GM18526 (cell line): Measurements from ENCODE around the gene TMEM204.

Experiments
- POLR2A ChIP-seq: IDR thresholded peaks from 3 replicates; pipeline ENCODE4 v1.6.1; 2011; ENCODE audit not compliant: insufficient read length; ENCODE audit errors: extremely low read depth

The TMEM204 gene

GRCh38 chr16:1571012-1571671, 37.7 kb downstream of the TMEM204 start:
- no peak for TF ChIP-seq POLR2A

- no peak for TF ChIP-seq POLR2A
Observed at GRCh38 chr16:1572673-1573072, 39.2 kb downstream of the TMEM204 start.

GRCh38 chr16:1573301-1573700, 39.8 kb downstream of the TMEM204 start:
- TF ChIP-seq POLR2A, result no peak

- TF ChIP-seq POLR2A, result no peak
Observed at GRCh38 chr16:1575578-1575977, 42.1 kb downstream of the TMEM204 start.

- TF ChIP-seq POLR2A, result no peak
Observed at GRCh38 chr16:1579214-1579613, 45.7 kb downstream of the TMEM204 start.

- TF ChIP-seq POLR2A, result no peak
Observed at GRCh38 chr16:1580256-1580655, 46.8 kb downstream of the TMEM204 start.

GRCh38 chr16:1580956-1581355, 47.5 kb downstream of the TMEM204 start:
- TF ChIP-seq POLR2A, result no peak

GRCh38 chr16:1581804-1582203, 48.3 kb downstream of the TMEM204 start:
- no peak for TF ChIP-seq POLR2A

GRCh38 chr16:1583180-1583579, 49.7 kb downstream of the TMEM204 start:
- no peak for TF ChIP-seq POLR2A

GRCh38 chr16:1584926-1585484, 51.5 kb downstream of the TMEM204 start:
- no peak for TF ChIP-seq POLR2A

- no peak for TF ChIP-seq POLR2A
Observed at GRCh38 chr16:1590366-1590765, 56.9 kb downstream of the TMEM204 start.

- TF ChIP-seq POLR2A, result no peak
Observed at GRCh38 chr16:1590930-1591705, 57.7 kb downstream of the TMEM204 start.

- no peak for TF ChIP-seq POLR2A
Observed at GRCh38 chr16:1592446-1592845, 59.0 kb downstream of the TMEM204 start.

- no peak for TF ChIP-seq POLR2A
Observed at GRCh38 chr16:1596516-1596915, 63.0 kb downstream of the TMEM204 start.

- no peak for TF ChIP-seq POLR2A
Observed at GRCh38 chr16:1597154-1597553, 63.7 kb downstream of the TMEM204 start.

GRCh38 chr16:1601031-1601430, 67.6 kb downstream of the TMEM204 start:
- TF ChIP-seq POLR2A, result no peak
